ENCODE data around the gene TSSK2.
A peak's percentile ranks its signal among the peaks of the same experiment; 100 is the strongest.

Gene TSSK2

DNA sequence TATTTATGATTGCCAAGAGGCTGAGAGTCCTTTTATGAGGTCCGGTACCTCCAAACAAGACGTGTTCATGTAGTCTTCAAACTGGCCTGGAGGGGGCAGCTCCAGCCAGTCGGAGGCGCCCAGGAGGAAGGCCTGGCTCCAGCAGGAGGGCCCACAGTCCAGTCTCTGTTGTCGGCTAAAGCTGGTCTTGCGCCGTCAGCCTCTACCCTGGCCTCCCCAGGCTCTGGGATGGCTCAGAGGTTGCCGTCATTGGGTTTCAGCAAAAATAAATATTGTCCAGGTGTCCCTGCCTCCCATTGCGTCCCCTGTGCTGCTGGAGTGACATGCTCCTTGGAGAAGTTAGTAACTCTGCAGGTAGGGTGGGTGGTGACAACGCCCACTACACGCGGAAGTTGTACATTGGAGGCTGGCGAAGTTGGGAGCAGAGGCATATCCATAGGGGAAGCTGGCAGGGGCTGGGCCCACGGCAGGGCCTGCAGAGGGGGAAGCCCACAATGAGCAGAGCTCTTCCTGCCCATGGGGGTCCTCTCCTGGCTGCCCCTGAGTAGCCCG is 48.5 kb downstream of the TSSK2 start:
- peak in 53 of 58 donors; percentile 26 to 80 (median 62) for DNase-seq

DNA sequence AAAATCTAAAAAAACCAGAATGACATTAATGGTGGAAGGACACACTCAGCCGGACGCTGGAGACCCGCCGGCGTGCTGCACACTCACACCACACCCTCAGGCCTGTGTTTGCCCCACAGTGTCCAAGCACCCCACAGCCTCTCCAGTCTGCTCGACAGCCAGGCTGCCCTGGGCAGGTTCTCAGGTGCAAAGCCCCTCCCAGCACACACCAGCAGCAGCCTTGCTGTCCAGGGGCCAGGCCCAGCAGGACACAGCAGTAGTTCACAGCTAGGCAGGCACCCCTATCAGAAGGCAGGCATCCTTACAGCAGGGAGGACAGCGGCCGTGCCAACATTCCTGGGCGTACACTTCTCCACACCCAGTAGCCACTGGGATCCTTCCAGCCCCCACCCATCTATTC is 49.1 kb downstream of the TSSK2 start:
- no peak for DNase-seq

DNA sequence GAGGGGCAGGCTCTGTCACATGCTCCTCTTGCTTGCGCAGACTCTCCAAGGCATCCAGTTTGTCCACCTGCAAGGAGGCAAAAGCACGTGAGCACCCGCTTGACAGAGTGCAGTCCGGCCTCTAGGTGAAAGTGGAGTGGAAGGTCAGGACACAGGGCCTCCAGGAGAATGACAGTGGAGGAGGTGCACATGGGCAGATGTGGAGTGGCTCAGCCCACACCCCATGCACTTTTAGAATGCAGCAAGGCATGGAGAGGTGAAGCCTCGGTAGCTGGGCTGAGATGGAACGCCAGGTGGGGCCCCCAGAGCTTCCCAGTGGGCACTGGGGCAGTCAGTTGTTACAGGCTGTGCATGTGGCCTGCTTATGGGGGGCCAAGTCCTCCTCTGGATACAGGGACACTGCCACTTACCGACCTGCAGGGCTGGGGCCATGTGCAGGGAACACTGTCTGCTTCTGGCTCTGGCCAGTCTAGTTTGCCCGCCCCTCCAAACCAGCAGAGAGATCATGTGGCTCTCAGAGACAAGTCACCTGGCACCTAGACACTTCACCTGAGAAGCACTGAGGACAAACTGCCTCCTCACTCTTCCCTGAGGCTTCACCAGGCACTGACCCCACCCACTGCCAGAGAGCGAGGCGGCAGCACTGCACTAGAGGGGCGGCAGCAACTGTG is 49.8 kb downstream of the TSSK2 start:
- DNase-seq: no peak

DNA sequence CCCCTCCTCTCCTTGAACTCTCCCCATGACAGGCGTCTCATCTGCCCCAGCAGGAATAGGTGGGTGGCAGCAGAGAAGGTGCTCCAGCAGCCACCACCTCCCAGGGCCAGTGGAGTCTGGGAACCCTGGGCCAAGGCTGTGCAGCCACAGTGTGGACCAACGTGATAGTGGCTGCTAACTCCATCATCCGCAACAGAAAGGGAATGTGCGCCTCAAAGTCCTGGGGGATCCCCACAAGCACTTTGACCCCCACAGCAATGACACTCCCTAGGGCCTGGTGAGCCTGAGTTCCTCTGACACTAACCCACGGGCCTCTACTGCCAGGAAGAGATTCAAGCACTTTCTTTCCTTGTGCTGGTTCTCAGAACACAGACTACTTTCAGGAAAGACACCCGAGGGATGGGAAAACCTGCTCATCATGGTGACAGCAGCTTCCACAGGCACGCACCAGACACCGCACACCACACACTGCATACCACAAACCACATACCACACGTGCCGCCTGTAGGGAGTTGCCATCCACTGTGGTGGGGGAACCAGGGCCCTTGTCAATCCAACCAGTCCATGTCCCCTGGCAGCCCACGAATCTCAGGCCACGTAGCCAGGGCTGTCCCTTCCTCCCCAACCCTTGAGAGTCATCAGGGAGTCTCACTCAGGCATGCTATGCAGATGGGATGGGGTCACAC is 50.8 kb downstream of the TSSK2 start:
- DNase-seq: no peak

Data from anterior cingulate cortex (tissue), 58 donors.